Vagina (tissue), 2 donors: ENCODE results near the gene ANKRD36C.
"Not testable (repeated sequence)": the region's sequence is repeated elsewhere in the genome, so short reads cannot be mapped to it uniquely, and the experiment has no call there.

Source experiments
- POLR2A ChIP-seq, 2 donors: fragments of 450-650 bp; IDR thresholded peaks; one replicate each; pipeline ENCODE4 v1.6.1; 2017; ENCODE audit warnings: antibody characterized with exemption in 2 of 2, mild to moderate bottlenecking in 2 of 2, moderate library complexity in 2 of 2
- TF ChIP-seq, protein P1 (sequence below), 3 experiments: fragments of 450-650 bp in 2 of 3; fragments of 200-600 bp in 1 of 3; sonication (generic) in 1 of 3; IDR thresholded peaks; one replicate each; pipeline ENCODE4 v1.5.1; 2017 to 2019; ENCODE audit warnings: antibody characterized with exemption in 3 of 3, mild to moderate bottlenecking in 2 of 3, moderate library complexity in 2 of 3

DNA sequence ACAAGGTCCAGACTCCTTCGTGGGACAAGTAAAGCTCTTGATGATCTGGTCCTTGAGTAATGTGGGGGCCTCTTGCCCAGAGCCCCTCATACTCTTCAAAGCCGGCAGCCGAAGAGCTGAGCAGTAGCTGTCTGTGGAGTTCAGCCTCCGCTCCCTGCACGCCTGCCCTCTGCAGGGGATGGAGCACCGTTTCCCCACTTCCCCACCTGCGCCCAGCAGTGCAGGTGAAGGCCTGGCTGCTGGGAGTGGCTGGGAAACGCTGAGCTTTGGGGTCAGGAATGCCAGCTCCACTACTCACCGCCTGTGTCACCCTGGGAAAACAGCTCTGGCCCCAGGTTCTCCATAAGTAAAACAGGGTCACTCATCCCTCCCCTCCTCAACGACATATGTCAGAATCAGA is 18.2 kb upstream of the ANKRD36C start:
- TF ChIP-seq, protein P1, sequence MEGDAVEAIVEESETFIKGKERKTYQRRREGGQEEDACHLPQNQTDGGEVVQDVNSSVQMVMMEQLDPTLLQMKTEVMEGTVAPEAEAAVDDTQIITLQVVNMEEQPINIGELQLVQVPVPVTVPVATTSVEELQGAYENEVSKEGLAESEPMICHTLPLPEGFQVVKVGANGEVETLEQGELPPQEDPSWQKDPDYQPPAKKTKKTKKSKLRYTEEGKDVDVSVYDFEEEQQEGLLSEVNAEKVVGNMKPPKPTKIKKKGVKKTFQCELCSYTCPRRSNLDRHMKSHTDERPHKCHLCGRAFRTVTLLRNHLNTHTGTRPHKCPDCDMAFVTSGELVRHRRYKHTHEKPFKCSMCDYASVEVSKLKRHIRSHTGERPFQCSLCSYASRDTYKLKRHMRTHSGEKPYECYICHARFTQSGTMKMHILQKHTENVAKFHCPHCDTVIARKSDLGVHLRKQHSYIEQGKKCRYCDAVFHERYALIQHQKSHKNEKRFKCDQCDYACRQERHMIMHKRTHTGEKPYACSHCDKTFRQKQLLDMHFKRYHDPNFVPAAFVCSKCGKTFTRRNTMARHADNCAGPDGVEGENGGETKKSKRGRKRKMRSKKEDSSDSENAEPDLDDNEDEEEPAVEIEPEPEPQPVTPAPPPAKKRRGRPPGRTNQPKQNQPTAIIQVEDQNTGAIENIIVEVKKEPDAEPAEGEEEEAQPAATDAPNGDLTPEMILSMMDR (IDR thresholded peaks at IDR 0.05), result not testable (repeated sequence)
- not testable (repeated sequence) for TF ChIP-seq POLR2A (IDR thresholded peaks at IDR 0.05)
